GM12891 (cell line): ENCODE measurements around the gene RPP21.

Experiments used
- PAX5 ChIP-seq: IDR thresholded peaks from 2 replicates; pipeline ENCODE4 v1.6.1; 2011; ENCODE audit warnings: low read length, moderate library complexity, mild to moderate bottlenecking; ENCODE audit not compliant: insufficient read depth, severe bottlenecking
- POLR2A ChIP-seq: IDR thresholded peaks from 2 replicates; pipeline ENCODE4 v1.6.1; 2011; ENCODE audit warnings: low read depth, low read length, control low read depth
- POLR2AphosphoS5 ChIP-seq: IDR thresholded peaks from 2 replicates; pipeline ENCODE4 v1.6.1; 2011; ENCODE audit warnings: low read depth, low read length, control low read depth
- POU2F2 ChIP-seq: IDR thresholded peaks from 2 replicates; pipeline ENCODE4 v1.6.1; 2011; ENCODE audit warnings: low read depth, mild to moderate bottlenecking, control low read depth, low read length, moderate library complexity
- SPI1 ChIP-seq: IDR thresholded peaks from 2 replicates; pipeline ENCODE4 v1.6.1; 2011; ENCODE audit warnings: low read depth, low read length, control low read depth
- TAF1 ChIP-seq: IDR thresholded peaks from 2 replicates; pipeline ENCODE4 v1.6.1; 2011; ENCODE audit warnings: low read depth, low read length, control low read depth

DNA sequence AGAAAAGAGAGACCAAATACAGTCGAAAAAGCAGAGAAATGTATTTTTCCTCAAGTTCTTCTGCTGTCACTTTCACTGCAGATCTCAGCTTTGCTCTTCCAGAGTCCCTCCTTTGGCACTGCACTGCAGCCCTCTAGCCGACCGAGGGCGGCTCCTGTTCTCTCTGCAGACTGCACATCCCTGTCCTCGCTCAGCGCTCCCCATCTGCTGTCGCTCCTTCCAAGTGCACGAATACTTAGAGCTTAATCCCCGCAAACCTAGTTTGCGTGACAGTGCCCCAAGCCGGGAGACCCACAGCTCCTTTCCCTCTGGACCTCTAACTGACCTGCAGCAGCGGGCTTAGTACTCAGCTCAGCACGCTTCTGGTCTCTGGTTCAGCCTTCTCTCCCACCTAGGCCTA lies 15.2 kb downstream of the RPP21 start:
- TF ChIP-seq SPI1 (no peak), POLR2A (no peak), POLR2AphosphoS5 (no peak), PAX5 (no peak), TAF1 (no peak), POU2F2 (no peak)
